ENCODE data around the gene GABRA5. TPM values are rescaled to one million over a fixed set of nuclear protein-coding genes. Genes with fewer than 3 reads are reported as not detected.

The GABRA5 gene
- total and polyA plus RNA-seq, 2 of the 8 experiments (the other 6 are each of a cell fraction or from before 2014, with no cell fraction given) = 15.0 to 29.6 TPM

DNA sequence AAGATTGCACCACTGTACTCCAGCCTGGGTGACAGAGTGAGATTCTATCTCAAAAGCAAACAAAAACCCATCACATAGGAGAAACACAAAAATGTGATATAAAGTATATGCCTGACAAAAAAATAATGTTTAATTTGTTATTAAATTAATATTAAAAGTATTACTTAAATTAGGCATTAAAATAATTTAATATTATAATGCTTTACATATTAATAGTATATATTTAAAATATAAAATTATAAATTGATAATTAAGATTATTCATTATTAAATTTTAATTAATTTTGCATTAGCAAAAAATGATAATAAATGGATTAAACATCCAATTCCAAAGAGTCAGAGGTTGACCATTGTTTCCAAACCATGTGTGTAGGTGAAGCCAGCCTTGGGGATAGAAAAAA lies 22.0 kb upstream of the GABRA5 start (continued):
- TF ChIP-seq, protein P1, sequence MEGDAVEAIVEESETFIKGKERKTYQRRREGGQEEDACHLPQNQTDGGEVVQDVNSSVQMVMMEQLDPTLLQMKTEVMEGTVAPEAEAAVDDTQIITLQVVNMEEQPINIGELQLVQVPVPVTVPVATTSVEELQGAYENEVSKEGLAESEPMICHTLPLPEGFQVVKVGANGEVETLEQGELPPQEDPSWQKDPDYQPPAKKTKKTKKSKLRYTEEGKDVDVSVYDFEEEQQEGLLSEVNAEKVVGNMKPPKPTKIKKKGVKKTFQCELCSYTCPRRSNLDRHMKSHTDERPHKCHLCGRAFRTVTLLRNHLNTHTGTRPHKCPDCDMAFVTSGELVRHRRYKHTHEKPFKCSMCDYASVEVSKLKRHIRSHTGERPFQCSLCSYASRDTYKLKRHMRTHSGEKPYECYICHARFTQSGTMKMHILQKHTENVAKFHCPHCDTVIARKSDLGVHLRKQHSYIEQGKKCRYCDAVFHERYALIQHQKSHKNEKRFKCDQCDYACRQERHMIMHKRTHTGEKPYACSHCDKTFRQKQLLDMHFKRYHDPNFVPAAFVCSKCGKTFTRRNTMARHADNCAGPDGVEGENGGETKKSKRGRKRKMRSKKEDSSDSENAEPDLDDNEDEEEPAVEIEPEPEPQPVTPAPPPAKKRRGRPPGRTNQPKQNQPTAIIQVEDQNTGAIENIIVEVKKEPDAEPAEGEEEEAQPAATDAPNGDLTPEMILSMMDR (IDR thresholded peaks at IDR 0.05; ENCODE audit: control extremely low read depth in 1 of 3, insufficient read depth in 1 of 3, low read depth in 1 of 3, low read length in 3 of 3) = no peak
- TF ChIP-seq RBBP5 (IDR thresholded peaks at IDR 0.05; ENCODE audit: borderline replicate concordance, low read depth, low read length) (no peak), SP4 (IDR thresholded peaks at IDR 0.05; ENCODE audit: low read length) (no peak), EZH2 (IDR thresholded peaks at IDR 0.05; ENCODE audit: low read depth, low read length, severe bottlenecking) (no peak)

Data from H1 (cell line).